HG02840 (cell line): ENCODE results near the gene LMAN1.
A peak's percentile ranks its signal among the peaks of the same experiment; 100 is the strongest.

Source experiments
- ATAC-seq: cut with Tn5 transposase; IDR thresholded peaks from one replicate; pipeline ENCODE4 v1.9.1; 2021; ENCODE audit warnings: mild to moderate bottlenecking, moderate library complexity, moderate number of reproducible peaks; ENCODE audit not compliant: unreplicated experiment, low FRiP score

LMAN1 gene

GRCh38 chr18:59308248-59308937 lies 50.7 kb downstream of the LMAN1 start:
- peak; percentile 67 for ATAC-seq

- ATAC-seq, result no peak
Measured at GRCh38 chr18:59306640-59307039, 52.4 kb downstream of the LMAN1 start.

DNA sequence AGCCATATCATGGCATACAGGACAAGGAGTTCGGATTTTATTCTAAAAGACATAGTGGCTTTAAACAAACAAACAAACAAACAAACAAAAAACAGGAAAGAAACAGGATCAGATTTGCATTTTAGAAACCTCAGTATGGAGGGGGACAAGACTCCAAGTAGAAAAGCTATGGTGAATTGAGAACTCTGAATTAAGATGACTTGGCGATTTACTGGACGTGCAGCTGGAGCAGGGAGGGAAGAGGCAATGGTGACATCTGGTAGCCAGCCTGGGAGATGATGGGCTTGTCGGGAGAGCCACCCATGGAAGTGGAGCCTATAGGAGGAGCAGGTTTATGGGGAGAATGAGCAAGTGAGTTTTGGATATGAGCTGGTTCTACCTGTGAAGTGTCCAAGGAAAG lies 53.8 kb downstream of the LMAN1 start:
- no peak for ATAC-seq

GRCh38 chr18:59303656-59304195 lies 55.3 kb downstream of the LMAN1 start:
- no peak for ATAC-seq

DNA sequence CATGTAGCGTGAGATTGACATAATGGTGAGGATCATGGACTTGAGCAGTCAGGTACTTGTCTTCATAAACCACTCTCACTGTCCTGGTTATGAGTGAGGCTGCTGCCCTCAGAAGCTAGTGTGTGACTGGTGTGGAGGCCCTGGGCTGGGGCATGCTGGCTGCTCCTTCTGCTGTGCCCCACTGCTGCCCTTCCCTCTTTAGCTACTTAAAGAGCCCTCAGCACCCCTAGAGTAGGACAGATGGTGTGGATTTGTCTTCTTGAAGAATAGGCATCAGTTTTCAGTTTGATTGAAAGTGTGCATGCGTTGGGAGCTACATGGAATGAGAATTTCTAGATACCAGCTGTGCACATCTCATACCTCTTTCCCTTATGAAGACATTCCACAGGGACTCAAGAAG lies 56.1 kb downstream of the LMAN1 start:
- no peak for ATAC-seq

DNA sequence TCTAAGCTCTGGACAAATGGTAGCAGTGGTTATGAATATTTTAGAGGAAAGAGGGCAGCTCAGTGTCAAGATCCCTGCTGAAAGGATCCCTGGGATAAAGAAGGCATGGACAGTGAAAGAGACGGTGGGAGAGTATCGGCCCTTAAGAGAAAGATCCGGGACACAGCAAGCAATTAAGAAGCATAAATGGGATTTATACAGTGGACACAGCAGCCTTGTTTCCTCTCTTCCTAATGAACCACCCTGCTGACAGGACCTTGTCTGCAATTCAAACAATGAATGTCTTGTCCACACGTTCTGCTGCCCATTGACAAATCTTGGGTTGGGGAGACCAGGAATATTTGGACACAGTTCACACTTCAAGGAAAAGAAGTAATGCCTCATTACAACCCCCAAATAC lies 57.1 kb downstream of the LMAN1 start:
- ATAC-seq, result no peak

DNA sequence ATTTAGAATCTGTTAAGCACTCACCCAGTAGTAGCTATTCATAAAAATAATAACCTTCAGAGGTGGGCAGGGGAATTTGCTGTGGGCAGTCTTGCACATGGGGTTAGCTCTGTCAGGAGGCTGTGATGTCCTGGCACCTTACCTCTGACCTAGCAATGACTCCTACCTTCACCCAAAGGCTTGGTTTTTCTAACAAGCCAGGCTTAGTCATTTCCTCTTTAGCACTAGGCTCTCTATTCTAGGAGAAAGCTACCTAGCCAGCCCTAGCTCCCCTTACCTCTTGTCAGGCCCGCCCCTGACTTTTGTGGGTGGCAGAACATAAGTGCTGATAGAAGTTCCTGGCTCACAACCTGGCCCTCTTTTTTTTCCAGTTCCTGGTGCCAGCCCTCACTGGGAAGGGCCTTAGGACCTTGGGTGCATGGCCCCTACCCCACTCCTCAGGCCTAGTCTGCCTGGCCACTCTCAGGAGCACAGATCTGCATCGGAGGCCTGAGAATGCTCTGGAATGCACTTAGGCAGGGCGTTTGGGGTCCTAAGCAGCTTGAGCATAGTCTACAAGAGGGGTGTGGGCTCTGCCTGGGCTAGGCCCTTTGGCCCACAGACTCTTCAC lies 58.3 kb downstream of the LMAN1 start:
- ATAC-seq, result no peak

GRCh38 chr18:59298871-59299270 lies 60.2 kb downstream of the LMAN1 start:
- no peak for ATAC-seq

GRCh38 chr18:59293317-59293716 lies 65.7 kb downstream of the LMAN1 start:
- ATAC-seq, result no peak

- no peak for ATAC-seq
Measured at GRCh38 chr18:59286341-59286740, 72.7 kb downstream of the LMAN1 start.

DNA sequence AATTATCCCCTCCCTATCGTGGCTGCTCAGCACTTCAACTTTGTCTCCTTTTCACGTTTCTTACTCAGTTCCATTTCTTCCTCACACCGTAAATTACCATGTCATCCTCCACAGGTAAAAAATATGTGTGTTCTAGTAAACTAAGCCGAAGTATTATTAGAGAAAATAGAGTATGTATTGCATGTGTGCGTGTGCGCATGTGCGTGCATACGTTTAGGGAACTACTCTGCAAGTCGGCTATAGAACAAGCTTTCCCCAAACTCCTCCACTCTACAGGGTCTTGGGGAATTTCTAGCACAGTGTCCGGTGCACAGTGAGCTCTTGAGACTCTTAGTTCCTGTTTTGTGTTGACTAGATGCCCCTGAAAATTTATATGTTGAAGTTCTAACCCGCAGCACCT lies 76.7 kb downstream of the LMAN1 start:
- no peak for ATAC-seq

- ATAC-seq, result no peak
Measured at GRCh38 chr18:59279722-59280121, 79.3 kb downstream of the LMAN1 start.

DNA sequence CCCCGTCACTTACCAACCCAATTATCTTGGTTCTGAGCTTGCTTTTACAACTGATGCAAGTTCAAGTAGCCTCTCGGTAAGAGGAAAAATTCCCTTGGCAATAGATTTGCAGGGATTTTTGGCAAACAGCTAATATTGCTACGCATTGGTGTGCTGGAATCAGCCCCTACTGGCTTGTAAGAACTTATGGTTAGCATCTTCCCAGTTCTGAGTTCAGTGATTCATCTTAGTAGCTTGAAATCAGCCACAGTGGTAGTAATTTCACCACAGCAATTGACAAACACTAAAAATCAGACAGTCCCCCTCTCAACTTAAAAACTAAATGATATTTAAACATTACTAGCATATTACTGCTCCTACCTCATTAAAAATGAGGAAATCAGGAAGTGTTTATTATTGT lies 79.9 kb downstream of the LMAN1 start:
- no peak for ATAC-seq

- ATAC-seq, result no peak
Measured at GRCh38 chr18:59278793-59279192, 80.3 kb downstream of the LMAN1 start.
